ENCODE results near the gene ZBED5. TPM values are rescaled to one million over a fixed set of nuclear protein-coding genes. Genes with fewer than 3 reads are reported as not detected.

Gene ZBED5
- total RNA-seq = 10 to 100 TPM; 35.7 to 36.7 TPM

GRCh38 chr11:10857709-10858438, at the start of gene ZBED5:
Gene ZBED5, minus strand, starts transcription at chr11:10858053. Its CDS starts 3,108 bp downstream, at chr11:10854945.
- H3K27ac Mint-ChIP-seq = peak within 1 kb of the TSS; percentile 98
- POLR2A ChIA-PET = interaction anchor here (0.6 to 7.8 kb wide), 19 partner anchors 10 to 1324 kb away, joined by 3 to 134 read pairs (median 7); partner anchors contain the start of genes CTR9 and EIF4G2
- peaks cover 38% of the 10 kb centered on the region for H3K4me1 Mint-ChIP-seq (ENCODE audit: low read depth)
- peak within 1 kb of the TSS; percentile 97 for H3K4me3 Mint-ChIP-seq
- H3K27me3 Mint-ChIP-seq = no peaks in the 10 kb centered on the region
- DNase-seq = peak; percentile 97
- H3K36me3 Mint-ChIP-seq (ENCODE audit: low read depth) = peaks cover 42% of the 10 kb centered on the region
- TF ChIP-seq CTCF (IDR thresholded peaks at IDR 0.05) = no peak
- H3K9me3 Mint-ChIP-seq = no peaks in the 10 kb centered on the region
- CTCF ChIA-PET = interaction anchor here (1.7 to 4.7 kb wide), 5 partner anchors 21 to 65 kb away, joined by 7 to 24 read pairs (median 10); partner anchors contain the start of gene EIF4G2
- intact Hi-C loops (cut with micrococcal nuclease) = loop anchor here (2.0 kb wide), 1 partner anchor 49 kb away; the partner anchor contains the start of gene EIF4G2
- ATAC-seq = peak; percentile 94

GRCh38 chr11:10906521-10906920, 48.7 kb upstream of the ZBED5 start:
- DNase-seq = no peak
- H3K36me3 Mint-ChIP-seq (ENCODE audit: low read depth) = no peaks in the 10 kb centered on the region
- no peaks in the 10 kb centered on the region for H3K9me3 Mint-ChIP-seq
- no peak overlapping the region for H3K27ac Mint-ChIP-seq
- ChIA-PET CTCF (interaction anchor here (0.9 to 2.1 kb wide), 4 partner anchors 19 to 114 kb away, joined by 3 to 9 read pairs (median 4); no protein-coding TSS in a partner anchor), POLR2A (interaction anchor here (1.3 kb wide), 1 partner anchor 97 kb away, joined by 4 read pairs; the partner anchor contains the start of gene EIF4G2)
- no peaks in the 10 kb centered on the region for H3K27me3 Mint-ChIP-seq
- no peak overlapping the region for H3K4me3 Mint-ChIP-seq
- intact Hi-C loops (cut with micrococcal nuclease) = no loop called here
- no peaks in the 10 kb centered on the region for H3K4me1 Mint-ChIP-seq (ENCODE audit: low read depth)
- ATAC-seq = no peak
- TF ChIP-seq CTCF (IDR thresholded peaks at IDR 0.05) = no peak

- no peak overlapping the region for H3K4me3 Mint-ChIP-seq
- TF ChIP-seq CTCF (IDR thresholded peaks at IDR 0.05) = no peak
- no peaks in the 10 kb centered on the region for H3K27me3 Mint-ChIP-seq
- intact Hi-C loops (cut with micrococcal nuclease) = no loop called here
- H3K36me3 Mint-ChIP-seq (ENCODE audit: low read depth) = no peaks in the 10 kb centered on the region
- no peak overlapping the region for H3K27ac Mint-ChIP-seq
- no peaks in the 10 kb centered on the region for H3K9me3 Mint-ChIP-seq
- ChIA-PET CTCF (interaction anchor here (1.3 to 1.6 kb wide), 3 partner anchors 23 to 110 kb away, joined by 4 to 7 read pairs (median 6); no protein-coding TSS in a partner anchor), POLR2A (interaction anchor here (0.7 to 0.9 kb wide), 2 partner anchors 106 to 238 kb away, joined by 3 to 4 read pairs; no protein-coding TSS in a partner anchor)
- no peak for ATAC-seq
- no peak for DNase-seq
- peaks cover 28% of the 10 kb centered on the region for H3K4me1 Mint-ChIP-seq (ENCODE audit: low read depth)
Observed at GRCh38 chr11:10902301-10903063, 44.6 kb upstream of the ZBED5 start.

GRCh38 chr11:10900681-10901415, 43.0 kb upstream of the ZBED5 start:
- intact Hi-C loops (cut with micrococcal nuclease) = no loop called here
- POLR2A ChIA-PET = interaction anchor here (0.7 to 4.9 kb wide), 6 partner anchors 9 to 97 kb away, joined by 3 to 26 read pairs (median 3); partner anchors contain the start of genes EIF4G2 and ZBED5

More at GRCh38 chr11:10900681-10901415, 43.0 kb upstream of the ZBED5 start:
- CTCF ChIA-PET = interaction anchor here (0.9 to 1.8 kb wide), 6 partner anchors 13 to 108 kb away, joined by 3 to 12 read pairs (median 4); no protein-coding TSS in a partner anchor
- H3K27me3 Mint-ChIP-seq = no peaks in the 10 kb centered on the region
- H3K4me1 Mint-ChIP-seq (ENCODE audit: low read depth) = peaks cover 28% of the 10 kb centered on the region
- no peak for ATAC-seq
- TF ChIP-seq CTCF (IDR thresholded peaks at IDR 0.05) = no peak
- H3K4me3 Mint-ChIP-seq = no peak overlapping the region
- peak overlapping the region; percentile 59 for H3K27ac Mint-ChIP-seq
- no peaks in the 10 kb centered on the region for H3K36me3 Mint-ChIP-seq (ENCODE audit: low read depth)
- DNase-seq = no peak
- H3K9me3 Mint-ChIP-seq = no peaks in the 10 kb centered on the region
